Adrenal gland (tissue), 12 donors: ENCODE data around the gene RUNX1. TPM values are rescaled to one million over a fixed set of nuclear protein-coding genes. Genes with fewer than 3 reads are reported as not detected.
A peak's percentile ranks its signal among the peaks of the same experiment; 100 is the strongest.
"Not testable (repeated sequence)": the region's sequence is repeated elsewhere in the genome, so short reads cannot be mapped to it uniquely, and the experiment has no call there.

Experiments used
- DNase-seq, 7 donors: peaks; one replicate each; pipeline ENCODE4 v3.0.0-alpha.2; 2019 to 2020
- H3K27ac ChIP-seq, 5 donors: fragments of 200-600 bp; sonication (generic) in 4 of 5; 1 replicate in 3 of 5; 2 replicates in 2 of 5; pipeline versions ENCODE4 v1.5.1 to v1.8.0; 2016 to 2020; ENCODE audit warnings: mild to moderate bottlenecking in 1 of 5
- H3K27me3 ChIP-seq: fragments of 200-600 bp; 2 replicates; pipeline ENCODE4 v1.8.0; 2021
- H3K36me3 ChIP-seq, 2 donors: fragments of 200-600 bp; replicated peaks in 1 of 2; 1 replicate in 1 of 2; 2 replicates in 1 of 2; pipeline versions ENCODE4 v1.5.1 to v1.8.0; 2018 to 2022
- H3K4me1 ChIP-seq, 2 donors: fragments of 200-600 bp; replicated peaks in 1 of 2; 1 replicate in 1 of 2; 2 replicates in 1 of 2; pipeline versions ENCODE4 v1.5.1 to v1.8.0; 2018 to 2021
- H3K4me3 ChIP-seq, 4 donors: fragments of 200-600 bp; sonication (generic) in 3 of 4; one replicate each; pipeline ENCODE4 v1.5.1; 2016 to 2018
- H3K9me3 ChIP-seq, 3 donors: fragments of 200-600 bp; sonication (generic) in 1 of 3; replicated peaks in 1 of 3; 1 replicate in 2 of 3; 2 replicates in 1 of 3; pipeline versions ENCODE4 v1.5.1 to v1.8.0; 2016 to 2021
- CTCF ChIP-seq, 6 experiments: fragments of 450-650 bp in 4 of 6; fragments of 200-600 bp in 2 of 6; sonication (generic) in 1 of 6; IDR thresholded peaks; 1 replicate in 5 of 6; 2 replicates in 1 of 6; pipeline versions ENCODE4 v1.5.1 to v1.8.0; 2016 to 2021; ENCODE audit warnings: antibody characterized with exemption in 6 of 6, mild to moderate bottlenecking in 2 of 6, moderate library complexity in 1 of 6
- POLR2A ChIP-seq, 2 donors: fragments of 450-650 bp; IDR thresholded peaks; one replicate each; pipeline ENCODE4 v1.6.1; 2017; ENCODE audit warnings: antibody characterized with exemption in 2 of 2, mild to moderate bottlenecking in 2 of 2, moderate library complexity in 1 of 2
- WGBS, 4 donors: extraction: QIAGEN DNeasy Blood & Tissue Kit in 2 of 4; methylation state at CpG; one replicate each; pipeline versions ENCODE4 v1.1.5 to v1.1.7; 2013 to 2017; 5-methylcytosine and 5-hydroxymethylcytosine counted together
- intact Hi-C, 2 donors: fragments of 100-400 bp; cut with DNase I; formaldehyde crosslinking; loops; one replicate each; pipeline versions ENCODE4 v1.14.1 to v1.15.0; 2022 to 2023
- polyA plus RNA-seq, 3 donors: library from polyadenylated mRNA; stranded (reverse); fragments of 200-250 nt in 2 of 3; fragments of 350-450 nt in 1 of 3; fragmentation: Illumina TruSeq in 1 of 3; extraction: RNeasy Lipid Tissue Mini Kit (QIAGEN cat#74804) in 1 of 3; gene quantifications; one replicate each; pipeline ENCODE4 v1.2.3, GENCODE V29; 2013 to 2014
- total RNA-seq, 9 donors: library from RNA; depleted of rRNA in 4 of 9; stranded (reverse); fragments of >200 nt in 4 of 9; fragments of 120-200 nt in 1 of 9; fragmentation: NEBNext Ultra II Directional in 1 of 9; extraction: Animal tissue kit (Norgen Biotek cat#: 25700) in 1 of 9; gene quantifications; one replicate each; pipeline versions ENCODE4 v1.1.0 to v1.2.4, GENCODE V29; 2013 to 2023
- donor health status: healthy with polysubstance abuse.
- donor health status: Bipolar disorder and iron deficiency.
- donor health status: DM: yes; HTN: yes; CAD: no.
- donor health status: DM: no; HTN: no; CAD: no.
- donor health status: DM: no; HTN: no; CAD: no.
- donor health status: DM: yes; HTN: yes; CAD: no.

Gene RUNX1
- total and polyA plus RNA-seq, 12 donors, result 0.83 to 27.2 (median 8.2) TPM

GRCh38 chr21:34995979-34996303 is 53.2 kb downstream of the RUNX1 start:
- Histone ChIP-seq H3K9me3 (no peaks in the 10 kb centered on the region), H3K36me3 (no peaks in the 10 kb centered on the region), H3K4me3 (no peak overlapping the region), H3K27me3 (no peaks in the 10 kb centered on the region), H3K4me1 (no peaks in the 10 kb centered on the region), H3K27ac (no peak overlapping the region)
- intact Hi-C loops, result no loop called here
- DNase-seq, result no peak
- 93 to 100% (median 97%) methylated on average over 1 of the region's 1 CpG for WGBS, 4 donors
- TF ChIP-seq CTCF (IDR thresholded peaks at IDR 0.05), result no peak
- TF ChIP-seq POLR2A (IDR thresholded peaks at IDR 0.05), result no peak

DNA sequence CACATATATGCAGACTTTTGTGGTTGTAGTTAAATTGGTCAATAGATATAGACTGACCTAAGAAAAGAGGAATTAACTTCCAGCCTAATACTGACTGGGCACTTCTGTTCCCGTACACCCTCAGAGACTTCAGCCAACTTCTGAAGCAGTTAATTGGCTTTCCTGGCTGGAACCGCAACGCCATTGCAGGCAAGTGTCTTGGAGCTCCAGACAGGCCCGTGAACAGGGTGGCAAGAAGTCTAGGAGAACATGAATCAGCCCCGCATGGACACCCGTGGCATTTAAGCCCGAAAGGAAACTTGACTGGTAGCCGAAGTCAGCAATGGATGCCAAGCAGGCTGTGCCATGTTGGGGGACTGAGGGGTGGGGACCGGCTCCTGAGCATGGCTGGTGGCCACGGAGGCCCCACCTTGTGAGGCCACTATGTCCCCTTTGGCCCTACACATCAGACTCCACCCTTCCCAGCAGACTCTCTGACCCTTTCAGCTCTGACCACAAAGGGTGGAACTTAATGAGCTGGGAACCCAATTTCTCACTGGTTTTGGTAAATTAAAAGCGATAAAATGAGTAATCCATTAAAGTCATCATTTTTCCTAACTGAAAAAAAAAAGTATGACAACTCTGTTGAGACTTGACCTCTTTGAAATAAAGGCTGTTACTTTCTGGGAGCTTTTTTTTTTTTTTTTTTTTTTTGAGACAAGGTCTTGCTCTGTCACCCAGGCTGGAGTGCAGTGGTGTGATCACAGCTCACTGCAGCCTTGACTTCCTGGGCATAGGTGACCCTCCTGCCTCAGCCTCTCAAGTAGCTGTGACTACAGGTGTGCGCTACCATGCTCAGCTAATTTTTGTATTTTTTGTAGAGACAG is 54.1 kb downstream of the RUNX1 start:
- H3K36me3 ChIP-seq, result no peaks in the 10 kb centered on the region
- H3K27me3 ChIP-seq, result no peaks in the 10 kb centered on the region
- intact Hi-C loops, result no loop called here
- 75 to 93% (median 79%) methylated on average over 8 to 12 of the region's 12 CpGs for WGBS, 4 donors
- H3K27ac ChIP-seq, result no peak overlapping the region
- TF ChIP-seq CTCF (IDR thresholded peaks at IDR 0.05) (no peak), POLR2A (IDR thresholded peaks at IDR 0.05) (no peak)
- H3K9me3 ChIP-seq, result no peaks in the 10 kb centered on the region
- no peak overlapping the region for H3K4me3 ChIP-seq
- DNase-seq, result peak in 1 of 7 donors; percentile 13
- no peaks in the 10 kb centered on the region for H3K4me1 ChIP-seq

GRCh38 chr21:34993521-34993921 is 55.6 kb downstream of the RUNX1 start:
- DNase-seq, H3K36me3 ChIP-seq, intact Hi-C loops, H3K27me3 ChIP-seq, H3K27ac ChIP-seq, H3K9me3 ChIP-seq, H3K4me3 ChIP-seq, H3K4me1 ChIP-seq: not testable (repeated sequence)
- whole genome bisulfite sequencing, 4 donors, result 56 to 74% (median 70%) methylated on average over 1 to 3 of the region's 3 CpGs

DNA sequence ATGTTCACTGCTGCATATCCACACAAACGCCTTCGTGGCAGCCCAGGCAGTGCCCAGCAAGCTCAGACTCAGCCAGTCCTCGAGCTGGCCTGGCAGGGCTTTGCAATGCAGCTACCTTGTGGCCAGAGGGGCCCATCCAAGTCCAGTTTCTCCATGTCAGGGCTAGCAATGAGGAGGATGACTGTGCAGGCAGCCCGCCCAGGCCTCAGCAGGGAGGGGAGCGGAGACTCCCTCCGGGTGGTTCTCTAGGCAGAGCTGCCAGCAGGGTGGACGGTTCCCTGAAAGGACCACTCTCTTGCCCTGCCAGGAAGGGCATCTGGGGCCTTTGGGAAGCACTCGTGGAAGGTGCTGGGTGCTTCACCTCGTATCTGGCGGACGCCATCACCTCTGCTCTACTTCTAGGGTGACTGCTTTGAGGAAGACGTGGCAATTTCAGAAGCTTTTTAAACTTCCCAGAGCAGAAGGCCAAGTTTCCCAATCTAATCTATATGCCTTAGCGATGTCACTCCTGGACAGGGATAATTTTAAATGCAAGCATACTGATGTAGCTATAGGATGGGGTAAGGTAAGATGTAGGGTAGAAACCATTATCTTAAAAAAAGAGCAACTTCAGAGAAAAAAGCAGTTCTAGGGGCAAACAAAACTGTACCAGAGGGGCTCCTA is 56.2 kb downstream of the RUNX1 start:
- TF ChIP-seq POLR2A (IDR thresholded peaks at IDR 0.05) (no peak), CTCF (IDR thresholded peaks at IDR 0.05) (no peak)
- no peak overlapping the region for H3K27ac ChIP-seq
- no peaks in the 10 kb centered on the region for H3K27me3 ChIP-seq
- peak in 1 of 7 donors; percentile 13 for DNase-seq
- no peaks in the 10 kb centered on the region for H3K36me3 ChIP-seq
- no peaks in the 10 kb centered on the region for H3K4me1 ChIP-seq
- no peak overlapping the region for H3K4me3 ChIP-seq
- intact Hi-C loops, result no loop called here
- 78 to 93% (median 84%) methylated on average over 9 to 13 of the region's 13 CpGs for WGBS, 4 donors
- H3K9me3 ChIP-seq, result no peaks in the 10 kb centered on the region
